ENCODE data around the gene C2CD4C.
"Not testable (repeated sequence)": the region's sequence is repeated elsewhere in the genome, so short reads cannot be mapped to it uniquely, and the experiment has no call there.

Gene C2CD4C, protein sequence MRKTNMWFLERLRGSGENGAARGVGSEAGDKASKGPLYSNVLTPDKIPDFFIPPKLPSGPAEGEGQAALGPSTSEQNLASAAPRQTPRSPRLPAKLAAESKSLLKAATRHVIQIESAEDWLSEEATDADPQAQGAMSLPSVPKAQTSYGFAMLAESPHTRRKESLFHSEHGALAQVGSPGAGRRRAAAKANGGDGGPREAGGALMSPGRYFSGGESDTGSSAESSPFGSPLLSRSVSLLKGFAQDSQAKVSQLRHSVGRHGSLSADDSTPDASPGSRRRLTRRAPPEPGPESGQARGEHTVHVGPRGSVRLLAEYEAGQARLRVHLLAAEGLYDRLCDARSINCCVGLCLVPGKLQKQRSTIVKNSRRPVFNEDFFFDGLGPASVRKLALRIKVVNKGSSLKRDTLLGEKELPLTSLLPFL

DNA sequence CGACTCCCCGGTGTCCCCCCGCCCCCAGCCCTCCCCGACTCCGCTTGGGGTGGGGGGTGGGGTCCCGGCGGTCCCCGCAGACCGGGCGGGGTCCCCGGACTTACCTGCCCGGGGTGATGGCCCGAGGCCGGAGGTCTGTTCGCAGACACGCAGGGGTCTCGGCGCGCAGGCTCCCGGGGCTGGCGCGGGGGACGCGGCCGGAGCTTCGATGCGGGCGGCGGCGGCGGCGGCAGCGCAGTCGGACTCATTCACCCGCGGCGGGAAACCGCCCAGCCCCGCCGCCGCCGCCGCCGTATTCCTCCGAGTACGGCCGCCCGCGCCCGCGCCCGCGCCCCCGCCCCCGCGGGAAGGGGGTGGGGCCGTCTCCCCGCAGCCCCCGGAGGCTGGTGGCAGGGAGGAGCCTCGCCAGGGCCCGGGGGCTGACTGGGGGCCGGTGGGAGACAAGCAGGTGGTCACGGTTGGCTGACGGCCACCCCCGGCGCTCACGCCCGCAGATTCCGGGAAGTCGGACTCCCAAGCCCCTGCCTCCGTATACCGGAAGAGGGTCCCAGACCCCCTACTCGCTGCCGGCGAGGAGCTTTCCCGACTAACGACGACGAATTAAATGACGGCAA, at the start of gene C2CD4C:
C2CD4C (minus strand) TSS at position 246 of the 614 bp plus-strand sequence. CDS start 786 bp downstream, outside the sequence.
- DNase-seq (ENCODE audit: low spot score), result no peak

DNA sequence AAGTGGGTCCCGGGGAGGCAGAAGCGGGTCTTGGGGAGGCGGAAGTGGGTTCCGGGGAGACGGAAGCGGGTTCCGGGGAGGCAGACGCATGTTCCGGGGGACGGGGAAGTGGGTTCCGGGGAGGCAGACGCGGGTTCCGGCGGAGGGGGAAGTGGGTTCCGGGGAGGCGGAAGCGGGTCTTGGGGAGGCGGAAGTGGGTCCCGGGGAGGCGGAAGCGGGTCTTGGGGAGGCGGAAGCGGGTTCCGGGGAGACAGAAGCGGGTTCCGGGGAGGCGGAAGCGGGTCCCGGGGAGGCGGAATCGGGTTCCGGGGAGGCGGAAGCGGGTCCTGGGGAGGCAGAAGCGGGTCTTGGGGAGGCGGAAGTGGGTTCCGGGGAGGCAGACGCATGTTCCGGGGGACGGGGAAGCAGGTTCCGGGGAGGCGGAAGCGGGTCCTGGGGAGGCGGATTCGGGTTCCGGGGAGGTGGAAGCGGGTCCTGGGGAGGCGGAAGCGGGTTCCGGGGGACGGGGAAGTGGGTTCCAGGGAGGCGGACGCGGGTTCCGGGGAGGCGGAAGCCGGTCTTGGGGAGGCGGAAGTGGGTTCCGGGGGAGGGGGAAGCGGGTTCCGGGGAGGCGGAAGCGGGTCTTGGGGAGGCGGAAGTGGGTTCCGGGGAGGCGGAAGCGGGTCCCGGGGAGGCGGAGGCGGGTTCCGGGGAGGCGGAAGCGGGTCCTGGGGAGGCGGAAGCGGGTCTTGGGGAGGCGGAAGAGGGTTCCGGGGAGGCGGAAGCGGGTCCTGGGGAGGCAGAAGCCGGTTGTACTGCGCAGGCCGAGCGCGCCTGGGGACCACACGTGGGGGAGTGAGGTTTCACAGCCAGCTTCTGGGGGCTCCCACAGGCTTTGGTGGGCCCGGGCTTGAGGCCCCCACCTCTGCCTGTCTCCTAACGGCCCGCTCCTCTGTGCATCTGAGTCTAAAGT, 49.4 kb upstream of the C2CD4C start:
- DNase-seq (ENCODE audit: low spot score), result no peak

DNA sequence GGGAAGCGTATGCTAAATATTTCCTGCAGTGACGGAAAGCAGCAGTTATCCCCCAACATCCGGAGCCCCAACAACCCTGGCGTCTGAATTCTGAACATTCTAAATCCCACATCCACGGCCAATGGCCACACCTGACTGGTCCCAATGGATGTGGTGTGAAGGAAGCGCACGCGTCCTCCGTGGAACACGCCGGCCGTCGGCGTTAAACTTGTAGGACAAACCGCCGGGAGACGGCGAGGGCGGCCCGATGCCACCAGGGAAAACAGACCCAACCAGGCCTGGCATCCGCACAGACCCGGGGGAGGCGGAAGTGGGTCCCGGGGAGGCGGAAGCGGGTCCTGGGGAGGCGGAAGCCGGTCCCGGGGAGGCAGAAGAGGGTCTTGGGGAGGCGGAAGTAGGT, 48.7 kb upstream of the C2CD4C start:
- DNase-seq (ENCODE audit: low spot score), result no peak

DNA sequence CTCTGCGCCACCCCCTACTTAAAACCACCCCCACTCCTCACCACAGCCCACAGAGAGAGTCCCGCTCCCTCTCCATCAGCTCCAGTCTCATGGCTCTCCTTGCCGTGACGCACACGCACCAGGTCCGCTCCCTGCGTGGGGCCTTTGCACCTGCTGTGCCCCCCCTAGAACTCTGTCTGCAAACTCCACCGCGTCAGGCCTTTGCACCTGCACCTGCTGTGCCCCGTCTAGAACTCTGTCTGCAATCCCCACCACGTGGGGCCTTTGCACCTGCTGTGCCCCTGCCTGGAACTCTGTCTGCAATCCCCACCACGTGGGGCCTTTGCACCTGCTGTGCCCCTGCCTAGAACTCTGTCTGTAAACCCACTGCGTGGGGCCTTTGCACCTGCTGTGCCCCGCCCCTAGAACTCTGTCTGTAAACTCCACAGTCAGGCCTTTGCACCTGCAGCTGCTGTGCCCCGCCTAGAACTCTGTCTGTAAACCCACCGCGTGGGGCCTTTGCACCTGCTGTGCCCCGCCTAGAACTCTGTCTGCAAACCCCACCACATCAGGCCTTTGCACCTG, 47.7 kb upstream of the C2CD4C start:
- no peak for DNase-seq (ENCODE audit: low spot score)

DNA sequence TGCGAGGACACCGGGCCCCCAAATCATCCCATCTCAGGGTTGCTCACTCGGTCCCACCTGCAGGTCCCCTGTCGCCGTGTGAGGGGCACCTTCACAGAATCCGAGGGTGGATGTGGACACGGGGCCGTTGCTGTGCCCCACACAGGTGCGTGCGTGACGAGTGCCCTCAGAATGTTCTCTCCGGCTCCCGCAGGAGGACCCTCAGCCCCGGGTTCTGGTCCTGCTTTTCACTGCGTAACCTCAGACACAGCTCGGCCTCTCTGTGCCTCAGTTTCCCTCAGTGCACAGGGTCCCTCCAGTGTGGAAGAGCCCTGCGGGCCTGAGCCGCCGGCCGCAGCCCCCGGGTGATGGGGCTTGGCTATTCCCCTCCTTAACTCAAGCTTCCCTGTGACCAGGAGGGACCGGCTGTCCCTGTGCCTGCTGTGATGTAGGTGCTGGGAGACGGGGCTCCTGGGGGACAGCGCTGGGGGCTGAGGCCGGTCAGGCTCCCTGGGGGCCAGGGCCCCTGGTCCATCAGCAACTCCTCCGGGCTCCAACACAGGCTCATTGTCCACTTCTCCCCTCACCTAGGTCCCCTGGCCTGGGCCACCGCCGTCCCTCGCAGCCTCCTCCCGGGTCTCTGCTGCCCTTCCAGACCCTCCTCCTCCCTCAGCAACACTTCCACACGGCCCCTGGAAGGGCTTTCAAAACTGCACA, 47.1 kb upstream of the C2CD4C start:
- no peak for DNase-seq (ENCODE audit: low spot score)

DNA sequence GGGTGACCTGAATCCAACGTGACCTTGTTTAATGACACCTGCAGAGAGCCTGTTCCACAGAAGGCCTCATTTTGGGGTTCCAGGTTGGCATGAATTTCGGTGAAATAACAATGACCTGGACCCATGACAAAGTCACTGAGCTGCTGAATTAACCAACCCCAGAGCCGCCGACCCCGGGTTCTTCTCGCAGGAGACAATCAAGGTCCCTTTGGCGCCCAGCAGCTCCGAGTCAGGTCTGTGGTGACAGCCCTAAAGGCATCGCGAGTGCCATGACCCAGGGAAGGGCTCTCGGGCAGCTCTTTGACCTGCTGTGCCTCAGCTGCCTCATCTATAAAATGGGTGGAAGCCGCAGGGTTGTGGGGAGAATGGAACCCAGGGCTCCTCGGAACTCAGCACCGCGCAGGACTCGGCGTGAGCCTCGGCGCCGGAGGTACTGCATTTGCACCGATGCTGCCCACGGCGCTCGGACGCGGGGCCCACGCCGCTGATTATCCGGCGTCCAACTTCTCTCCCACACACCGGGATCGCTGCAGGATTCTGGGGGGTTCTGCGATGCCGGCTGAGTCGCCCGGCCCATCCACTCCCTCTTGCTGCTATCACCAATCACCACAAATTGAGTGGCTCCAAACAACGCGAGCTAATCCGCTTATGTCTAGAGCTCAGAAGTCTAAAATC, 46.2 kb upstream of the C2CD4C start:
- no peak for DNase-seq (ENCODE audit: low spot score)

DNA sequence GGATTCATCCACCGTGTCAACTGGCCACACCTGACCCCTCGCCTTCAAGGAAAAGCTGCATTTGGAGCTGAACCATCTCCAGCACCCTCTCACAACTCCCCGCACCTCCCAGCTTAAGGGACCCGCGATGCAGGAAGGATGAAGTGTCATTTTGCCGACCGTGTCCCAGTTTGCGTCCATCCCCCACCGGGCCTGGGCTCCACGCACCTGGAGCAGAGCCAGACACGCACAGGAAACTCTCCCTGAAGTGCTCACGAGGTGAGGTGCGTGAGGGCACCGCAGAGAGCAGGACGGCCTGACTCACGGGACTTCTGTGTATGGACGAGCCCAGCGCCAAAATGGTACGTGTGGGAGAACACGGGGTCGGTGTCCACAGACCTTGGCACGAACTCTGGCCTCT, 44.7 kb upstream of the C2CD4C start:
- DNase-seq (ENCODE audit: low spot score), result no peak

DNA sequence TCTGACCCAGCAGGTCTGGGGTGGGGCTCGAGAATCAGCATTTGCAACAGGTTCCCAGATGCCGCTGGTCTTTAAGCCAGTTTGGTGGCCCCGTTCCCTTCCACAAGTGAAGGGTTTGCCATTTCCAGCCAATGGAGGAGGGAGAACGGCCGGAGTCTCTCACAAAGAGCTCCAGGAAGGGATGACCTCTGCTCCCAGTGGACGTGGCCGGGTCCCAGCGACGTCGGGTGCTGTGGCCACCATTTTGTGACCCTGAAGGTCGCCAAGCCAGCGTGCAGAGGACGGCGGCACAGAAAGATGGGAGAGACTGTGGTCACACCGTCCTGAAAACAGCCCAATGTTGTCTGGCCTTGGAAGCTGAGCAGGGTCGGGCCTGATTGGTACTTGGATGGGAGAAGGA, 43.9 kb upstream of the C2CD4C start:
- no peak for DNase-seq (ENCODE audit: low spot score)

DNA sequence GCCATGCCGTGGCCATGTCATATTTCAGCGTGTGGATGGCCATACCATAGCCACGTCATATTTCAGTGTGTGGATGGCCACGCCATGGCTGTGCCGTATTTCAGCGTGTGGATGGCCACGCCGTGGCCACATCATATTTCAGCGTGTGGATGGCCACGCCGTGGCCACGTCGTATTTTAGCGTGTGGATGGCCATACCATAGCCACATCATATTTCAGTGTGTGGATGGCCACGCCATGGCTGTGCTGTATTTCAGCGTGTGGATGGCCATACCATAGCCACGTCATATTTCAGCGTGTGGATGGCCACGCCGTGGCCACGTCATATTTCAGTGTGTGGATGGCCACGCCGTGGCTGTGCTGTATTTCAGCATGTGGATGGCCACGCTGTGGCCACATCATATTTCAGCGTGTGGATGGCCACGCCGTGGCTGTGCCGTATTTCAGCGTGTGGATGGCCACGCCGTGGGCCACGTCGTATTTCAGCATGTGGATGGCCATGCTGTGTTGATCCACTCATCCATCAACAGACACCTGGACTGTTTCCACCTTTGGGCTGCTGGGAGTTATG, 42.0 kb upstream of the C2CD4C start:
- not testable (repeated sequence) for DNase-seq (ENCODE audit: low spot score)

DNA sequence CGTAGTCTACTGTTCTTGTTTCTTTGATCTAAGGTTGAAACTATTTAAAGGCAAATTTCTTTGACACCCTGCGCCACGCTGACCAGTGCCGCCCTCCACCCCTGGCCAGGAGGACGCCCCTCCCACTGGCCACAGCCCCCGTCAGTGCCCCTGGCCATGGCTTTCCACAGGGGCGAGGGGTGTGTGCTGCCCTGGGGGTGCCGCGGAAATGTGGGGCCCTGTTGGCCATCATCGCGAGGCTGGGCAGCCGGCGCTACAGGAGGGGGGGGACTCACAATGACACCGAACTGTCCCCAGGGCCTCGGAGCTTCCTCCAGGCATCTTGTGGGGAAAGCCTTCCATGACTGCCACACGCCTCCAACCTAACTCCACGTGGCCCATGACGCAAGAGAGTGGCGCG, 41.0 kb upstream of the C2CD4C start:
- DNase-seq (ENCODE audit: low spot score), result no peak

DNA sequence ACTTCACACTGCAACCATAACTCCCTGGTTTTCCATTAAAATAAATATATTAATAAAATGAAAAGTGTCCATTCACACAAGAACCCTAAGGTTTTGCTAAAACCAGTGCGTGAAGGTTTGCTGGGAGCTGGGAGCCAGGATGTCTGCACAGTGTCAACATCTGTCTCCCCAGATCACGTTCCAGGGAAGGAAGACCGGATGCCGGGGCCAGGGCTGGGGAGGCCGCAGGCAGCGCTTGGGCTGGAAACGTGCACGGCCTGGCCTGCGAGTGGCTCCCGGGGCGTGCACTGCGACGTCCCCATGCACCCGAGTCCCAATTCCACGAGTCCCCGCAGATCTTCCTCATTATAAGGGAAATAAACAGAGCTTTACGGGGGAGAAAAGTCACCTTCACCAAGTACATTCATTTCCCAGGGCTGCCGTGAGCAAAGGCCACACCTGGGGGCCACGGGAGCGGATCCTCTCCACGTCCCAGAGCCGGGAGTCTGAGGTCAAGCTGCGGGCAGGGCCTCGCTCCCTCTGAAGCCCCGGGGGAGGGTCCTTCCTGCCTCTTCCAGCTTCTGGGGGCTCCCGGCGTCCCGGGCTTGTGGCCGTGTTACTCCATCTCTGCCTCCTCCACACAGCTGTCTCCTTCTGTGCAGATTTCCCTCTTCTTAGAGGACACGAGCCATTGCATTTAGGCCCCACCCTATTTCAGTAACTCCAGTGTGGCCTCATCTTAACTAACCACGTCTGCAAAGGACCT, 39.0 kb upstream of the C2CD4C start:
- DNase-seq (ENCODE audit: low spot score), result no peak

DNA sequence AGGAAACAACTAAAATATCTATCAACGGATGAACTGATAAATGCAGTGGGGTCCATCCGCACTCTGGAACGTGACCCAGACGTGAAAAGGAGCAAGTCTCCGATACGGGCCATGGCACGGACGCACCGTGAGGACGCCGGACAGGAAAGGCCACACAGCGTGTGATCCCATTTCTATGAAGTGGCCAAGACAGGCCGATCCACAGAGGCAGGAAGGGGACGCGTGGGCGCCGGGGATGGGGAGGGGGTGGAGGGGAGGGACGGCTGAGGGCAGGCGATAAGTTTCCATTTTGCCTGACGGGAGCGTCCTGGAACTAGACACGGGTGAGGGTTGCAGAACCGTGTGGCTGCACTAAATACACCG, 38.1 kb upstream of the C2CD4C start:
- DNase-seq (ENCODE audit: low spot score), result no peak

DNA sequence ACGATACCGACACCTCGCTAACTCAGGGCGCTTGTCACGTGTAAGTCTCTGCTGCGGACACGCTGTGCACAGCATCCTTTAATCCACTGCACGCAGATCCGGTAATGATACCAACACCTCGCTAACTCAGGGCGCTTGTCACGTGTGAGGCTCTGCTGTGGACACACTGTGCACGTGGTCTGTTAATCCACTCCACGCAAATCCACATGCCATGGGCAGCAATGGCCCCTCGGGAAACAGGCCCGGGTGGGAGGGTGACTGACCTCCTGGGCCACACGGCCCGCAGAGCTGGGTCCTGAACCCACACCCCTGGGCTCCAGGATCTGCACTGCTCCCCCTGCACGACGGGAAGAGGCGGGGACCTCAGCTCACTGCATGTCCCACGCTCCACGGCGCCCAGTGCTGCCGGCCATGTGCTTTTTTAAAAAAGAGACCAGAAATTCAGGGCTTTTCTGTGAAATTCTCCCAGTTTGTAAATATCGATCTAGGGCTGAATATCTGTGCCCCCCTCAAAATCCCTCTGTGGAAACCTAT, 35.8 kb upstream of the C2CD4C start:
- DNase-seq (ENCODE audit: low spot score), result no peak

DNA sequence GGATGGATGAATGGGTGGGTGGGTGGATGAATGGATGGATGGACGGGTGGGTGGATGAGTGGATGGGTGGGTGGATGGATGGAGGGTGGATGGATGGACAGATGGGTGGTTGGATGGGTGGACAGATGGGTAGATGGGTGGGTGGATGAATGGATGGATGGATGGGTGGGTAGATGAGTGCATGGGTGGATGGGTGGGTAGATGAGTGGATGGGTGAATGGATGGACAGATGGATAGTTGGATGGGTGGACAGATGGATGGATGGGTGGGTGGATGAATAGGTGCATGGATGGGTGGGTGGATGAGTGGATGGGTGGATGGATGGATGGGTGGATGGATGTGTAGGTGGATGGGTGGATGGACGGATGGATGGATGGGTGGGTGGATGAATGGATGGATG, 34.1 kb upstream of the C2CD4C start:
- no peak for DNase-seq (ENCODE audit: low spot score)

DNA sequence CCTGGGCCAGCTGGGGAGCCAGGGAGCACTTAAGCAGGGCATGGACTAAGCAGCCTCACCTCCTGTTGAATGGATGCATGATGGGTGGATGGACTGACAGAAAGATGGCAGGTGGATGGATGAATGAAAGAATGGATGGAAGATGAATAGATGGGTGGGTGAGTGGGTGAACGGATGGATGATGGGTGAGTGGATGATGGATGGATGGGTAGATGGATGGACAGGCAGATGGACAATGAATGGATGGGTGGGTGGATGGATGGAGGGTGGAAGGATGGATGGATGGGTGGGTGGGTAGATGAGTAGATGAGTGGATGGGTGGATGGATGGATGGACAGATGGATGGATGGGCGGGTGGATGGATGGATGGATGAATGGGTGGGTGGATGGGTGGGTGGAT, 33.1 kb upstream of the C2CD4C start:
- DNase-seq (ENCODE audit: low spot score), result no peak

DNA sequence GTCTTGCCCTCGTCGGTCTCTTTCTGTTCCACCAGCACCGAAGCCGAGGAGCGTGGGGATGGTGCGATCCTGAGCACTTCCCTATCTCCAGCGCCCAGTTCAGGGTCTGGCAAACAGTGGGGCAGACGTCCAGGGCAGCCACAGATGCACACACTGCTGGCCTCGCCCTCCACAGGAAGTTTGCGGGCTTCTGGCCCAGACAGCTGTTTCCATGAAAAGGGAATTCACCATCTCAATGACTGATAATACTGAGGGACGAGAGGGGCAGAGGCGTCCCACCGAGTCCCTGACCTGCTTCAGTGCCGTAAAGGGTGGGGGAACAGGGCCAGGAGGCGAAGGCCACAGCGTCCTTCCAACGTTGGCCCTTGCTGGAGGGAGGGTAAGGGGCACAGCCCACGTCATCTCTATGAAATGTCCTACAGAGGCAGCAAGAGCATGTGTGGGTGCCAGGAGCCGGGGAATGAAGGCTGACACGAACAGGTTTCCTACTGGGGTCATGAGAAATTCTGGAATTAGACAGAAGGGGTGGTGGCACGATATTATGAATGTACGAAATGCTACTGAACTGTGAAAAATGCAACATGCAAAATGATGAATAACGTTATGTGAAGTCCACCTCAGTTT, 32.4 kb upstream of the C2CD4C start:
- DNase-seq (ENCODE audit: low spot score), result no peak

DNA sequence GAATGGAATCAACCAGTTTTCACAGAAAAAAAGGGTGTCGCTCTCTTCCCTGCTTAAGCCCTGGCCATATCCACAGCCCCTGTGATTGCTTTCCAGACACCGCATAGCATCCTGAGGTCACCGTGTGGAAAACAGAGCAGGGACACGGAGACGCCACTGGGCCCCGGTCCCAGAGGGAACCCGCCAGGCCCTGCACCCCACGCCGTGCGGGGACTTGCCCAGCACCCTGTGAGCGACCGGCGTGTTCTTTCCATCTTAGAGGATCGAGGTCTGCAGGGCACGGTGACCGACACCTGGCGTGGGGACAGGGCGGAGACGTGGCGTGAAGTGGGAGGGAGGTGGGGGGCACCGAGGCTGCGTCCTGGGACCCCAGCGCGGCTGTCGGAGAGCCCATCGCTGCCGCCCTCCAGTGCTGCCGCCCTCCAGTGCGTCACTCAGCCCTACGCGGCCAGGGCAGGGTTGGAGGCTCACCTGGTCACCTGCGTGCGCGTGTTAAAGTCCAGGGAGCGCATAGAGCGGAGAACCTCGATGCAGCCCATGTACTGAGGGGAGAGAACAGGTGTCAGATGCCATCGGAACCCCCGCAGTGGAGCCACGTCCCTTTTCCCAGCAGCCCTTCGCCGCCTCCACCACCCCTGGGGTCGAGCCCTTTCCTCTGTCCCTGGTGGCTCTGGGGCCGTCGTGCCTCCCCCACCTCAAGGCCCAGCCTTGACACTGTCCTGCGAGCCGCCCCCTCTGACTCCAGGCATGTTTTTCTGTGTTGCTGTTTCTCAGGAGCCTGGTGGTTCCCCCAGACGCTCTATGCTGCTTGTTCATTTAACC, 31.7 kb upstream of the C2CD4C start:
- no peak for DNase-seq (ENCODE audit: low spot score)

DNA sequence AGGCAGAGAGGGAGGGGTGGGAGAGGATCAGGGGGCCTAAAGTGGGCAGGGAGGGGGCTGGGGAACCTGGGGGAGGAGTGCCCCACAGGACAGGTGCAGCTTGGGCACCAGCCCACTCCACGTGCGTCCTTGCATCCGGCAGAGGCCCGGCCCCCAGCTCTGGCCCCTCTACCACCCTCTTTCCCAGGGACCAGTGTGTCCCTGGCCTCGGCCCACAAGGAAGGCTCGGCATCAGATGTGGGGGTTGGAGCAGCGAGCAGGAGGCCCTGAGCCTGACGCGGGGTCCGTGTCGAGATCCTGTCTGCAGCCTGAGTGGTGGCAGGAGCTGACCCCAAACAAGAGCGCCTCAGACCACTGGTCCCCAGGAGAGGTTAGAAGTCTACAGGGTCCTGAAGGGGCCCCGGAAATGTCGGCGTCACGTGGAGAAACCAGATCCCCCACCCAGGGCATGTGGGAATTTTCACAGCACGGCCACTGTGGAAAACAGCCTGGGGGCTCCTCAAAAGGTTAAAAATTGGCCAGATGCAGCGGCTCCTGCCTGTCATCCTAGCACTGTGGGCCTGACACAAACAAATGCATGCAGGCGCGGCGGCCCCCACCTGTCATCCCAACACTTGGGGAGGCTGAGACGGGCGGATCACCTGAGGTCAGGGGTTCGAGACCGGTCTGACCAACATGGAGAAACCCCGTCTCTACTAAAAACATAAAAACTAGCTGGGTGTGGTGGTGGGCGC, 30.4 kb upstream of the C2CD4C start:
- no peak for DNase-seq (ENCODE audit: low spot score)
